Ishikawa (cell line): ENCODE results near the gene SBNO2.

Experiments used
- EP300 ChIP-seq: IDR thresholded peaks from 2 replicates; pipeline ENCODE4 v1.6.1; 2012; ENCODE audit warnings: borderline replicate concordance
- REST ChIP-seq: IDR thresholded peaks from 2 replicates; pipeline ENCODE4 v1.6.1; 2012; ENCODE audit warnings: low read depth, mild to moderate bottlenecking
- TAF1 ChIP-seq: IDR thresholded peaks from 2 replicates; pipeline ENCODE4 v1.6.1; 2012; ENCODE audit warnings: low read depth, mild to moderate bottlenecking
- TEAD4 ChIP-seq: IDR thresholded peaks from 2 replicates; pipeline ENCODE4 v1.6.1; 2012
- YY1 ChIP-seq: IDR thresholded peaks from 2 replicates; pipeline ENCODE4 v1.6.1; 2012; ENCODE audit warnings: low read depth

DNA sequence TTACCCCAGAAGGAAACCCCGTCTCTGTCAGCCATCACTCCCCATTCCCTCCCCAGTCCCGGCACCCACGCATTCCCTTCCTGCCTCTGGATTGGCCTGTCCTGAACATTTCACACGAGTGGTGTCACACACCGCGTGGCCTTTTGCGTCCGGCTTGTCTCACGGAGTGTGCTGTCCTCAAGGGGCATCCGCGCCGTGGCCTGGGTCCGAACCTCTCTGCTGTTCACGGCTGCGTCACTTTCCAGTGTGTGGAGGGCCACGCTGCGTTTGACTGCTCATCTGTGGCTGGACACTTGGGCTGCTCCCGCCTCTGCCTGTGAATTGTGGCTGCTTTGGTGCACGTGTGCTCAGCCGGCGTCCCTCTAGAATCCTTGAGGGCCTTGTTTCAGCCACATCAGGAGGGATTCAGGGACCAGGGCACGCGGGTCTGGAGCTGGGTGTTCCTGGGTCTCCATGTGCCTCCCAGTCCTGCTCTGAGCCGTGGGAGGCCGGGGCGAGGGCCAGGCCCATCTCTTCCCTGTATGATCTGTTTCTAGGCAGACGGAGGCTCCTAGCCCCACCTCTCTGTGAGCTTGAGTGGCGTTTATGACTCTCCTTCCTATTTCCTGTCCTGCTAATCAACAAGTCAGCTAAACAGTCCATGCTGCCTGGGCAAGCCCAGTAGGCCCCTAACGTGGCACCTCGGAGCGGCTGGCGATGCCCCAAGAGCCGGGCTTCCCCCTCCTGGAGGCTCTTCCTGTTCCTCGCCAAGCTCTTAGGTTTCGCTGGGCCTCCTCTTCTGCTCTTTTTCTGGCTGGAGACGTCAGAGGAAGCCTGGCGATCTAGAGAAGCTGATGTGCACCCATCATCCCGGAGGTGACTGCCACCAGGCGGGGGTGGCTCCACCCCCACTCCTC, 39.6 kb upstream of the SBNO2 start:
- no peak for TF ChIP-seq EP300
- TF ChIP-seq REST, result no peak
- no peak for TF ChIP-seq YY1
- no peak for TF ChIP-seq TAF1
- TF ChIP-seq TEAD4, result no peak
